Activated T-helper 2 cell treated with anti-CD3 and anti-CD28 coated beads, Interferon-gamma antibody, Interleukin-2, Interleukin-4, amounts not matched to agents 10 μg/mL and 5 μg/mL and 100 μg/mL, durations not matched to agents 14 hours and 24 hours and 36 hours (primary cell): Measurements from ENCODE around the gene SPOCK2. TPM values are rescaled to one million over a fixed set of nuclear protein-coding genes. Genes with fewer than 3 reads are reported as not detected.
A peak's percentile ranks its signal among the peaks of the same experiment; 100 is the strongest.

Experiments
- DNase-seq: peaks from one replicate; pipeline ENCODE4 v3.0.0; 2021; ENCODE audit warnings: low spot score
- H3K27ac Mint-ChIP-seq: one replicate; pipeline ENCODE4 v1.8.0; 2021; ENCODE audit warnings: mixed read lengths
- H3K27me3 Mint-ChIP-seq: one replicate; pipeline ENCODE4 v1.8.0; 2021; ENCODE audit warnings: low read depth, mixed read lengths
- H3K36me3 Mint-ChIP-seq: one replicate; pipeline ENCODE4 v1.8.0; 2021; ENCODE audit warnings: low read depth, mixed read lengths
- H3K4me1 Mint-ChIP-seq: one replicate; pipeline ENCODE4 v1.8.0; 2021; ENCODE audit warnings: low read depth, mixed read lengths
- H3K4me3 Mint-ChIP-seq: one replicate; pipeline ENCODE4 v1.8.0; 2021; ENCODE audit warnings: low read depth, mild to moderate bottlenecking, moderate library complexity, mixed read lengths
- H3K9me3 Mint-ChIP-seq: one replicate; pipeline ENCODE4 v1.8.0; 2021; ENCODE audit warnings: mixed read lengths
- intact Hi-C: fragments of 100-400 bp; cut with micrococcal nuclease; formaldehyde crosslinking; loops from one replicate; pipeline ENCODE4 v1.15.1; 2023
- total RNA-seq: library from RNA; stranded (reverse); gene quantifications from 2 replicates; pipeline ENCODE4 v1.2.3, GENCODE V29; 2022

The SPOCK2 gene
- total RNA-seq, 1 donor from 2014 or later, result 137 TPM

GRCh38 chr10:72061930-72062329 lies 26.4 kb downstream of the SPOCK2 start:
- Mint-ChIP-seq H3K4me1 (no peaks in the 10 kb centered on the region), H3K27me3 (no peaks in the 10 kb centered on the region), H3K27ac (no peak overlapping the region), H3K36me3 (peaks cover 46% of the 10 kb centered on the region), H3K9me3 (no peaks in the 10 kb centered on the region), H3K4me3 (no peak overlapping the region)
- no peak for DNase-seq
- intact Hi-C loops, result no loop called here

DNA sequence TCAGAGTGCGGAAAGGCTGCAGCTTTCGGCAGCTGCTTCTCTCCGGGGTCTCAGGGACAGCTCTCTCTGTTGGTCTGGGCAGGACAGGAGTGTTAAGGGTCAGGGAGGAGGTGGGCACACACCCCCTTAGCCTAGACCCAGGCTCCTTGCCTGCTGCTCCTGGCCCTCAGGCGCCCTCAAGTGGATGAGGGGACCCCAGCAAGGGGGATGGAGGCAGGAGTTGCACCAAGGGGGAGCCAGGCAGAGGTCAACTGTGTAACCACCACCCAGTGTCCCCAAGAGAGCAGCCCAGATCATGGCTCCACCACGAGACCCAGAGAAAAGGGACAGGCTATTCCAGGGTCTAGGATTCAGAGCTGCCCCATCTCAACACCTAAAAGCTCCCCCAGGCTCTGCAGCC lies 26.9 kb downstream of the SPOCK2 start:
- H3K4me3 Mint-ChIP-seq, result no peak overlapping the region
- no peak overlapping the region for H3K27ac Mint-ChIP-seq
- no peak for DNase-seq
- H3K4me1 Mint-ChIP-seq, result no peaks in the 10 kb centered on the region
- H3K36me3 Mint-ChIP-seq, result peaks cover 44% of the 10 kb centered on the region
- no peaks in the 10 kb centered on the region for H3K27me3 Mint-ChIP-seq
- no peaks in the 10 kb centered on the region for H3K9me3 Mint-ChIP-seq
- intact Hi-C loops, result no loop called here

- no peak overlapping the region for H3K4me3 Mint-ChIP-seq
- no peaks in the 10 kb centered on the region for H3K27me3 Mint-ChIP-seq
- peaks cover 33% of the 10 kb centered on the region for H3K36me3 Mint-ChIP-seq
- peak overlapping the region; percentile 39 for H3K27ac Mint-ChIP-seq
- H3K9me3 Mint-ChIP-seq, result no peaks in the 10 kb centered on the region
- H3K4me1 Mint-ChIP-seq, result no peaks in the 10 kb centered on the region
- intact Hi-C loops, result no loop called here
- no peak for DNase-seq
Measured at GRCh38 chr10:72059843-72060822, 28.2 kb downstream of the SPOCK2 start.

- peaks cover 30% of the 10 kb centered on the region for H3K36me3 Mint-ChIP-seq
- peak overlapping the region; percentile 46 for H3K27ac Mint-ChIP-seq
- H3K4me3 Mint-ChIP-seq, result no peak overlapping the region
- peaks cover 2% of the 10 kb centered on the region for H3K4me1 Mint-ChIP-seq
- intact Hi-C loops, result no loop called here
- no peaks in the 10 kb centered on the region for H3K27me3 Mint-ChIP-seq
- DNase-seq, result no peak
- H3K9me3 Mint-ChIP-seq, result no peaks in the 10 kb centered on the region
Measured at GRCh38 chr10:72058989-72059842, 29.1 kb downstream of the SPOCK2 start.

DNA sequence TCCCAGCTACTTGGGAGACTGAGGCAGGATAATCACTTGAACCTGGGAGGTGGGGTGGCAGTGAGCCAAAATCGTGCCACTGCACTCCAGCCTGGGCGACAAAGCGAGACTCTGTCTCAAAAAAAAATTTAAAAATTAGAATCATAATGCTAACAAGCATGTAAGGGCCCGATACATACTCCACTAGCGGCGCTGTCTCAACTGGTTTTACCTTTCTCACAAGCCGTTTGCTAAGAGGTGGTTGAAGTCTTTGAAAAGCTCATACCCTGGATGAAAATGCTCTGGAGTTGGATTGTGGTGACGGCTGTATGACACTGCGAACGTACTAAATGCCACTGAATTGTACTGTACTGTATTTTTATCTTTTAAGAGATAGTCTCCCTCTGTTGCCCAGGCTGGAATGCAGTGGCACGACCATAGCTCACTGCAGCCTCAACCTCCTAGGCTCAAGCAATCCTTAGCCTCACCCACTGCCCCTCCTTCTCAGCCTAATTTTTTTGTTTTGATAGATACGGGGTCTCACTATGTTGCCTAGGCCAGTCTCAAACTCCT lies 29.9 kb downstream of the SPOCK2 start:
- no peak for DNase-seq
- intact Hi-C loops, result no loop called here
- peaks cover 2% of the 10 kb centered on the region for H3K4me1 Mint-ChIP-seq
- H3K9me3 Mint-ChIP-seq, result no peaks in the 10 kb centered on the region
- H3K27me3 Mint-ChIP-seq, result no peaks in the 10 kb centered on the region
- peak overlapping the region; percentile 46 for H3K27ac Mint-ChIP-seq
- no peak overlapping the region for H3K4me3 Mint-ChIP-seq
- peaks cover 24% of the 10 kb centered on the region for H3K36me3 Mint-ChIP-seq

GRCh38 chr10:72056932-72057751 lies 31.2 kb downstream of the SPOCK2 start:
- intact Hi-C loops, result no loop called here
- DNase-seq, result no peak
- no peaks in the 10 kb centered on the region for H3K9me3 Mint-ChIP-seq
- H3K36me3 Mint-ChIP-seq, result peaks cover 17% of the 10 kb centered on the region
- H3K27ac Mint-ChIP-seq, result no peak overlapping the region
- peaks cover 2% of the 10 kb centered on the region for H3K4me1 Mint-ChIP-seq
- no peak overlapping the region for H3K4me3 Mint-ChIP-seq
- no peaks in the 10 kb centered on the region for H3K27me3 Mint-ChIP-seq

DNA sequence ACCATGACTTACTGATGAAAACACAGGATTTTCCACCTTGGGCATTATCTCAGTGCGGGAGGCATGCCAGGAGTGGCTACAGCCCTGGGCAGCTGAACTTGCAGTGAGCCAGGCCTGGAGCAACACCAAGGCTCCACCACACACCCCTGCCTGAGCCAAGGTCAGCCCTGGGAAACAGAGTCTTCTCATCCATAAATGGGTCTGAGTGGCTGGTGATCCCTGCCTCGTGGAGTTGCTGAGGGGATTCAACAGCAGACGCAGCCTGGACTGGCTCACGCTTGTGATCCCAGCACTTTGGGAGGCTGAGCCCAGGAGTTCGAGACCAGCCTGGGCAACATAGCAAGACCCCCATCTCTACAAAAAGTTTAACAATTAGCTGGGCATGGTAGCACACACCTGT lies 32.2 kb downstream of the SPOCK2 start:
- intact Hi-C loops, result no loop called here
- Mint-ChIP-seq H3K27ac (no peak overlapping the region), H3K4me3 (no peak overlapping the region), H3K36me3 (peaks cover 9% of the 10 kb centered on the region), H3K27me3 (no peaks in the 10 kb centered on the region), H3K9me3 (no peaks in the 10 kb centered on the region), H3K4me1 (peaks cover 2% of the 10 kb centered on the region)
- DNase-seq, result no peak

DNA sequence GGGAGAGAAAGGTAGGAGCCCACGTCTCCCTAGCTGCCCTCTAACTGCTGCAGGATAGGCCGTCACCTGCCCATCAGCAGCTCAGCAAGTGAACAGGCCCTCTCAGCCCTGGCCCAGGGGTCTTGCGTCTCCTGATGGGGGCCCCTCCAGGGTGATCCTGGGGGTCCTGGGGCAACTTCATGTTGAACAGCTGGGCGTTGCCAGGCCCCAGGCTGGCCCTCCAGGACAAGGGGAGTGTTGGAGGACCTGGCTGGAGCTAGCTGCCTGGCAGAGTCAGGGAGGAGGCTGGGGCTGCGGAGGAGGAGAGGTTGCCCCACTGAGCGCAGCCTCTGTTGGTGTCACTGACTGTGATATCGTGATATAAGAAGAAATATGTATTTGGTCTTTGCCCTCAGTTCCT lies 34.7 kb downstream of the SPOCK2 start:
- no peak overlapping the region for H3K27ac Mint-ChIP-seq
- H3K4me3 Mint-ChIP-seq, result no peak overlapping the region
- intact Hi-C loops, result no loop called here
- no peaks in the 10 kb centered on the region for H3K27me3 Mint-ChIP-seq
- H3K9me3 Mint-ChIP-seq, result peaks cover 9% of the 10 kb centered on the region
- DNase-seq, result no peak
- H3K4me1 Mint-ChIP-seq, result peaks cover 9% of the 10 kb centered on the region
- H3K36me3 Mint-ChIP-seq, result no peaks in the 10 kb centered on the region

DNA sequence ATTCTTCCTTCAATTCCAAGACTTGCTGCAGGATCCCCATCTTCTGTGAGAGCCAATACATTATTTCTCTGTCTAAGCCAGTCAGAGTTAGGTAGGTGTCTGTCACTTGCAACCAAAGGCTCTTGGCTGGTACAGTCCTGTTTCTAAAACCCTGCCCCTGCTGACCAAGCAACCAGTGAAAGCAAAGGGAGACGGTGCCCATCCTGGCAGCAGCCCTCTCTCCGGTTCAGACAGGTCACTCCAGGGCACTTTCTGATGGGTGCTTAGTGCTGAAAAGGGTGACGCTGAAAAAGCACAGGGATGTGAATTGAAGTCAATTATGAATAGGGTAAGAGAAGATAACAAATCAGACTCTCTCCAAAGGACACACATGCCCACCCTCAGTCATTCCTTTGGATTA lies 37.5 kb downstream of the SPOCK2 start:
- H3K4me3 Mint-ChIP-seq, result no peak overlapping the region
- intact Hi-C loops, result no loop called here
- peaks cover 15% of the 10 kb centered on the region for H3K4me1 Mint-ChIP-seq
- H3K36me3 Mint-ChIP-seq, result no peaks in the 10 kb centered on the region
- H3K27ac Mint-ChIP-seq, result no peak overlapping the region
- no peak for DNase-seq
- no peaks in the 10 kb centered on the region for H3K27me3 Mint-ChIP-seq
- peaks cover 9% of the 10 kb centered on the region for H3K9me3 Mint-ChIP-seq

DNA sequence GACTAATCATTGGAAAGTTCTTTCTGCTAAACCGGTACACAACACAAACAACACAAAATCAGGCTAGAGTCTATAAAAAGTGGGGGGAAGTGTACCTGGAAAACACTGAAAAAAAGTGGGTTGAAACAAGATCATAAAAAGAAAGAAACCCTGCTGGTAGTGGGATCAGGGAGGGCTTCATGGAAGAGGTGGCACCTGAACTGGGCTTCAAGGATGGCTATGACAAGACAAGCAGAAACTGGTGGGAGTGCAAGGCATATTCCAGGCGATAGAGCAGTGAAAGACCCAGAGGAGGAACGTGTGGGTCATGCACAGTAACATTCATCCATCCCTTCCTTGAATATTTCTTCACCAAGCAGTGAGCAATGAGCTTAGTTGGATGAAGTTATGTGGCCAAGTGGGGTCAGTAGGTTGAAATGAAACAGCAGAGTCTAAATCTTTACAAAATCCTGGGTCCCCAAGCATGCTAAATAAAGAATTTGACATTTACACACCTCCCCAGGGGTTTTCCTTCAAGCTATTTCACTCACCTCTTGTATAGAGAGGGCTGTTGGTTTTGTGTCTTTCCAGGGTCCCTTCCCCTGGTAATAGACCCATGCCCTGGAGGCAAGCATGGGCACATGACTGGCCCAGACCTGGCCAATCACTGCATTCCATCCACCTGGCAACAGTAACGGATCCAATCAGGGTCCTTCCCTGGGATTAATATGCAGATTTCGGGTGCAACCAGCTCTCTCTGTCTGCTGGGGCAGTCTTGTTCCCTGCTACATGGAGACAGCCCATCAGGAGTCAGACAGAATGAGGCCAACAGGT lies 38.2 kb downstream of the SPOCK2 start:
- H3K36me3 Mint-ChIP-seq, result no peaks in the 10 kb centered on the region
- peaks cover 9% of the 10 kb centered on the region for H3K9me3 Mint-ChIP-seq
- intact Hi-C loops, result loop anchor here (2.0 to 5.0 kb wide), 3 partner anchors 93 to 285 kb away; partner anchors contain the start of genes ANAPC16 and ASCC1
- no peaks in the 10 kb centered on the region for H3K27me3 Mint-ChIP-seq
- no peak for DNase-seq
- H3K27ac Mint-ChIP-seq, result no peak overlapping the region
- no peak overlapping the region for H3K4me3 Mint-ChIP-seq
- peaks cover 20% of the 10 kb centered on the region for H3K4me1 Mint-ChIP-seq

GRCh38 chr10:72049472-72049871 lies 38.9 kb downstream of the SPOCK2 start:
- no peaks in the 10 kb centered on the region for H3K27me3 Mint-ChIP-seq
- no peak overlapping the region for H3K27ac Mint-ChIP-seq
- peaks cover 18% of the 10 kb centered on the region for H3K4me1 Mint-ChIP-seq
- H3K9me3 Mint-ChIP-seq, result peaks cover 9% of the 10 kb centered on the region
- no peak for DNase-seq
- intact Hi-C loops, result loop anchor here (2.0 to 5.0 kb wide), 3 partner anchors 93 to 285 kb away; partner anchors contain the start of genes ANAPC16 and ASCC1
- no peak overlapping the region for H3K4me3 Mint-ChIP-seq
- no peaks in the 10 kb centered on the region for H3K36me3 Mint-ChIP-seq
